HepG2 (cell line): Measurements from ENCODE around the gene WDR48. TPM values are rescaled to one million over a fixed set of nuclear protein-coding genes. Genes with fewer than 3 reads are reported as not detected.

Experiments used
- ATAC-seq: fragments of 200-7000 bp; cut with Tn5 transposase; 3 replicates; pipeline ENCODE4 v1.9.1; 2020; ENCODE audit warnings: mild to moderate bottlenecking, moderate library complexity
- BruUV-seq: library from RNA; stranded (reverse); fragments of 400-500 nt; replicated peaks from 2 replicates; lab custom pipeline; 2021; lab: Mats Ljungman, UMichigan
- CTCF ChIA-PET: fragments of 300-600 bp; formaldehyde crosslinking; extraction: SDS; loops from one replicate; lab custom pipeline; 2021; ENCODE audit warnings: low total read pairs, inconsistent platforms, low intra/inter-chr PET ratio; lab: Yijun Ruan, JAX
- POLR2A ChIA-PET: fragments of 350-600 bp; sonication (Branson Sonifier 250); formaldehyde crosslinking; loops from one replicate; lab custom pipeline; 2020; ENCODE audit warnings: antibody characterized with exemption, inconsistent platforms; lab: Yijun Ruan, JAX
- DNase-seq: peaks from one replicate; pipeline ENCODE4 v3.0.0-alpha.2; 2015; ENCODE audit warnings: low spot score
- FAIRE-seq: peaks from 3 replicates; lab custom pipeline; 2011; peaks lifted over from hg19 to GRCh38; lab: Jason Lieb, UNC
- H2AFZ ChIP-seq: one replicate; pipeline ENCODE4 v1.6.1; 2011; ENCODE audit warnings: low read length, inconsistent platforms
- H3K27ac ChIP-seq: fragments of 300-600 bp; 3 replicates; pipeline ENCODE4 v1.8.0; 2011; ENCODE audit warnings: mixed run types, mild to moderate bottlenecking, mixed read lengths, low read length, inconsistent platforms; ENCODE audit not compliant: insufficient read depth; ENCODE audit errors: extremely low read length
- H3K27me3 ChIP-seq, 2 experiments: fragments of 200-600 bp in 1 of 2; 2 replicates in 1 of 2; 3 replicates in 1 of 2; pipeline versions ENCODE4 v1.6.0 to v1.8.0; 2011; ENCODE audit warnings: low read length in 2 of 2, mild to moderate bottlenecking in 2 of 2, moderate library complexity in 2 of 2, inconsistent platforms in 1 of 2; ENCODE audit not compliant: insufficient read depth in 2 of 2, control insufficient read depth in 1 of 2
- H3K36me3 ChIP-seq, 2 experiments: fragments of 200-600 bp in 1 of 2; replicated peaks in 1 of 2; 2 replicates in 1 of 2; 3 replicates in 1 of 2; pipeline versions ENCODE4 v1.5.1 to v1.8.0; 2011; ENCODE audit warnings: low read length in 2 of 2, inconsistent platforms in 1 of 2; ENCODE audit not compliant: insufficient read depth in 2 of 2, control insufficient read depth in 1 of 2
- H3K4me1 ChIP-seq: 2 replicates; pipeline ENCODE4 v1.5.1; 2012; ENCODE audit warnings: low read length, inconsistent platforms; ENCODE audit not compliant: insufficient read depth
- H3K4me2 ChIP-seq: 2 replicates; pipeline ENCODE4 v1.6.0; 2011; ENCODE audit warnings: low read depth, low read length, inconsistent platforms
- H3K4me3 ChIP-seq, 3 experiments: fragments of 200-600 bp in 1 of 3; sonication (generic), shearing (Covaris generic) in 1 of 3; replicated peaks in 1 of 3; 2 replicates each; pipeline ENCODE4 v1.5.1; 2011 to 2016; ENCODE audit warnings: low read length in 3 of 3, inconsistent platforms in 2 of 3, low read depth in 2 of 3, mild to moderate bottlenecking in 2 of 3, control low read depth in 1 of 3, mixed read lengths in 1 of 3; ENCODE audit not compliant: insufficient read depth in 1 of 3
- H3K79me2 ChIP-seq: one replicate; pipeline ENCODE4 v1.6.1; 2011; ENCODE audit warnings: low read length, inconsistent platforms; ENCODE audit not compliant: insufficient read depth
- H3K9ac ChIP-seq: 2 replicates; pipeline ENCODE4 v1.6.0; 2011; ENCODE audit warnings: mild to moderate bottlenecking, low read depth, low read length, inconsistent platforms; ENCODE audit not compliant: insufficient read depth
- H3K9me3 ChIP-seq: 2 replicates; pipeline ENCODE4 v1.5.1; 2012; ENCODE audit warnings: mild to moderate bottlenecking, low read length
- H4K20me1 ChIP-seq: 2 replicates; pipeline ENCODE4 v1.6.0; 2011; ENCODE audit warnings: inconsistent platforms, mild to moderate bottlenecking, low read length, moderate library complexity; ENCODE audit not compliant: insufficient read depth
- GPN1 ChIP-seq: sonication (generic); formaldehyde crosslinking; IDR thresholded peaks from 2 replicates; pipeline ENCODE4 v1.5.1; 2020; ENCODE audit warnings: missing genetic modification reagents, borderline replicate concordance
- GTF2F1 ChIP-seq: fragments of 150-350 bp; IDR thresholded peaks from 2 replicates; pipeline ENCODE4 v1.6.1; 2014; ENCODE audit warnings: low read length
- SMAD1 ChIP-seq: sonication (generic); formaldehyde crosslinking; IDR thresholded peaks from 2 replicates; pipeline ENCODE4 v1.4.0; 2020; ENCODE audit warnings: missing genetic modification reagents, low read depth, mild to moderate bottlenecking, borderline replicate concordance
- ZMYM3 ChIP-seq: sonication (generic); formaldehyde crosslinking; IDR thresholded peaks from 2 replicates; pipeline ENCODE4 v1.5.1; 2020; ENCODE audit warnings: mild to moderate bottlenecking, missing genetic modification reagents
- ZNF660 ChIP-seq: sonication (generic); formaldehyde crosslinking; IDR thresholded peaks from 2 replicates; pipeline ENCODE4 v1.5.1; 2020; ENCODE audit warnings: mild to moderate bottlenecking, low read depth, missing genetic modification reagents, borderline replicate concordance
- in situ Hi-C: cut with HindIII; loops from 2 replicates; pipeline ENCODE4 v1.10.0; 2017; ENCODE audit warnings: low pct_unique_long_range_greater_than_20kb; ENCODE audit not compliant: extremely low pct_ligation_motif_present
- intact Hi-C: fragments of 100-400 bp; cut with micrococcal nuclease; formaldehyde crosslinking; loops from one replicate; pipeline ENCODE4 v1.10.0; 2022; ENCODE audit not compliant: unreplicated experiment
- polyA plus RNA-seq, 8 experiments: library from polyadenylated mRNA; depleted of rRNA in 3 of 8; stranded (reverse) in 7 of 8; unstranded in 1 of 8; fragments of >200 nt; fragmentation: Illumina TruSeq in 4 of 8; extraction: Trizol in 4 of 8; gene quantifications; 2 replicates each; pipeline versions ENCODE4 v1.2.1 to v1.2.3, GENCODE V29; 2011 to 2016; ENCODE audit warnings: low read depth in 4 of 8, missing spikeins in 1 of 8, mixed read lengths in 1 of 8; ENCODE audit not compliant: insufficient read depth in 1 of 8
- total RNA-seq, 5 experiments: library from RNA; depleted of rRNA; stranded (reverse); fragments of >200 nt; fragmentation: Illumina TruSeq; extraction: Trizol; gene quantifications; 2 replicates each; pipeline ENCODE4 v1.2.3, GENCODE V29; 2016; ENCODE audit warnings: low read depth in 1 of 5
- TF ChIP-seq, protein P1 (sequence below): sonication (generic); formaldehyde crosslinking; IDR thresholded peaks from 2 replicates; pipeline ENCODE4 v1.8.1; 2023; ENCODE audit warnings: missing genetic modification reagents, inconsistent platforms, borderline replicate concordance
- TF ChIP-seq, protein P2 (sequence below): sonication (generic); formaldehyde crosslinking; IDR thresholded peaks from 2 replicates; pipeline ENCODE4 v1.5.0; 2020; ENCODE audit warnings: mild to moderate bottlenecking, low read depth, missing genetic modification reagents, borderline replicate concordance
- TF ChIP-seq, protein P3 (sequence below): sonication (generic); formaldehyde crosslinking; IDR thresholded peaks from 2 replicates; pipeline ENCODE4 v1.9.0; 2021; ENCODE audit warnings: missing genetic modification reagents, mild to moderate bottlenecking, borderline replicate concordance
- TF ChIP-seq, protein P4 (sequence below): sonication (generic); formaldehyde crosslinking; IDR thresholded peaks from 2 replicates; pipeline ENCODE4 v1.4.0; 2020; ENCODE audit warnings: mild to moderate bottlenecking, missing genetic modification reagents
- TF ChIP-seq, protein P5 (sequence below): sonication (generic); formaldehyde crosslinking; IDR thresholded peaks from 2 replicates; pipeline ENCODE4 v1.4.0; 2020; ENCODE audit warnings: missing genetic modification reagents

Gene WDR48
- total and polyA plus RNA-seq, 2 of the 13 experiments (the other 11 are each of a cell fraction or from before 2014, with no cell fraction given), result 29.2 to 31.2 TPM

DNA sequence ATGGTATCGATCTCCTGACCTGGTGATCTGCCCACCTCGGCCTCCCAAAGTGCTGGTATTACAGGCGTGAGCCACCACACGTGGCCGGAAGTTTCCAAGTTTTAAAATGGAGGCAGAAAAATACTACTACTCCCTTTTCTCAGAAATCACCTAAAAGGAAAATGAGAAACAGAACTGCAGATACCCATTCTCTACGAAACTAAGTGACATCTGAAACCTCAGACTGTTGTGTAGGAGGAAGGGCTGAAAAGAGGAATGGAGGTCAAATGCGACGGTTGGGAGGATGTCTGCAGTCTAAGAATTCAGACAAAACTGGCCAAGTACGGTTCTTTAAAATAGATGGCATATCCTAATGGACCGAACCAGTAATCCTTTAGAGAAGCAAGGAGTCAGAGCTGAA lies 24.1 kb downstream of the WDR48 start (continued):
- TF ChIP-seq, protein P1, sequence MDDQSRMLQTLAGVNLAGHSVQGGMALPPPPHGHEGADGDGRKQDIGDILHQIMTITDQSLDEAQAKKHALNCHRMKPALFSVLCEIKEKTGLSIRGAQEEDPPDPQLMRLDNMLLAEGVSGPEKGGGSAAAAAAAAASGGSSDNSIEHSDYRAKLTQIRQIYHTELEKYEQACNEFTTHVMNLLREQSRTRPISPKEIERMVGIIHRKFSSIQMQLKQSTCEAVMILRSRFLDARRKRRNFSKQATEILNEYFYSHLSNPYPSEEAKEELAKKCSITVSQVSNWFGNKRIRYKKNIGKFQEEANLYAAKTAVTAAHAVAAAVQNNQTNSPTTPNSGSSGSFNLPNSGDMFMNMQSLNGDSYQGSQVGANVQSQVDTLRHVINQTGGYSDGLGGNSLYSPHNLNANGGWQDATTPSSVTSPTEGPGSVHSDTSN (CRISPR knock-in tag), result no peak

DNA sequence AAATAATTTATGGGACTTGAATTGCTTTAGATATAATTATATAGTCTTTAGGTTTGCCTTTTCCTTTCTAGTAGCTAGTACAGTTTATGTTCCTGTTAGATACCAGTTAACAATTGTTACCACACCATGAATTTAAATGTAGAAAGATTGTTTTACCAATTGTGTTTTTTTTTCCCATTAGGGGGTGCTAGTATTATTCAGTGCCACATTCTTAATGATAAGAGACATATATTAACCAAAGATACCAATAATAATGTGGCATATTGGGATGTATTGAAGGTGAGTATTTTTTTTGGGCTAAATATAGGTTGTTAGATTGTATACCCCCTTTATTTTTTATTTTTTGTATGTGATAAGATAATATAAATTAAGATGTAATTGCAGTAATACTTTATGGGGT lies 27.7 kb downstream of the WDR48 start:
- Histone ChIP-seq H3K27ac (no peak overlapping the region), H3K4me1 (no peaks in the 10 kb centered on the region), H3K4me2 (no peak overlapping the region), H3K4me3 (no peak overlapping the region), H3K27me3 (no peaks in the 10 kb centered on the region), H3K9me3 (no peaks in the 10 kb centered on the region), H3K36me3 (peaks cover 12 to 46% of the 10 kb centered on the region in 2 experiments), H3K9ac (no peak overlapping the region), H2AFZ (no peak overlapping the region), H3K79me2 (no peaks in the 10 kb centered on the region), H4K20me1 (no peaks in the 10 kb centered on the region)
- in situ Hi-C loops, result no loop called here
- DNase-seq (no peak), FAIRE-seq (no peak), ATAC-seq (no peak)
- CTCF ChIA-PET, result no interaction called here
- POLR2A ChIA-PET, result no interaction called here
- no TSS peak for BruUV-seq
- intact Hi-C loops, result no loop called here
- TF ChIP-seq ZMYM3 (no peak), SMAD1 (no peak), GPN1 (no peak), GTF2F1 (no peak), ZNF660 (CRISPR knock-in tag) (no peak)
- TF ChIP-seq, protein P2, sequence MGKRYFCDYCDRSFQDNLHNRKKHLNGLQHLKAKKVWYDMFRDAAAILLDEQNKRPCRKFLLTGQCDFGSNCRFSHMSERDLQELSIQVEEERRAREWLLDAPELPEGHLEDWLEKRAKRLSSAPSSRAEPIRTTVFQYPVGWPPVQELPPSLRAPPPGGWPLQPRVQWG (CRISPR knock-in tag), result no peak
- TF ChIP-seq, protein P3, sequence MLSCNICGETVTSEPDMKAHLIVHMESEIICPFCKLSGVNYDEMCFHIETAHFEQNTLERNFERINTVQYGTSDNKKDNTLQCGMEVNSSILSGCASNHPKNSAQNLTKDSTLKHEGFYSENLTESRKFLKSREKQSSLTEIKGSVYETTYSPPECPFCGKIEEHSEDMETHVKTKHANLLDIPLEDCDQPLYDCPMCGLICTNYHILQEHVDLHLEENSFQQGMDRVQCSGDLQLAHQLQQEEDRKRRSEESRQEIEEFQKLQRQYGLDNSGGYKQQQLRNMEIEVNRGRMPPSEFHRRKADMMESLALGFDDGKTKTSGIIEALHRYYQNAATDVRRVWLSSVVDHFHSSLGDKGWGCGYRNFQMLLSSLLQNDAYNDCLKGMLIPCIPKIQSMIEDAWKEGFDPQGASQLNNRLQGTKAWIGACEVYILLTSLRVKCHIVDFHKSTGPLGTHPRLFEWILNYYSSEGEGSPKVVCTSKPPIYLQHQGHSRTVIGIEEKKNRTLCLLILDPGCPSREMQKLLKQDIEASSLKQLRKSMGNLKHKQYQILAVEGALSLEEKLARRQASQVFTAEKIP (CRISPR knock-in tag), result no peak
- TF ChIP-seq, protein P4, sequence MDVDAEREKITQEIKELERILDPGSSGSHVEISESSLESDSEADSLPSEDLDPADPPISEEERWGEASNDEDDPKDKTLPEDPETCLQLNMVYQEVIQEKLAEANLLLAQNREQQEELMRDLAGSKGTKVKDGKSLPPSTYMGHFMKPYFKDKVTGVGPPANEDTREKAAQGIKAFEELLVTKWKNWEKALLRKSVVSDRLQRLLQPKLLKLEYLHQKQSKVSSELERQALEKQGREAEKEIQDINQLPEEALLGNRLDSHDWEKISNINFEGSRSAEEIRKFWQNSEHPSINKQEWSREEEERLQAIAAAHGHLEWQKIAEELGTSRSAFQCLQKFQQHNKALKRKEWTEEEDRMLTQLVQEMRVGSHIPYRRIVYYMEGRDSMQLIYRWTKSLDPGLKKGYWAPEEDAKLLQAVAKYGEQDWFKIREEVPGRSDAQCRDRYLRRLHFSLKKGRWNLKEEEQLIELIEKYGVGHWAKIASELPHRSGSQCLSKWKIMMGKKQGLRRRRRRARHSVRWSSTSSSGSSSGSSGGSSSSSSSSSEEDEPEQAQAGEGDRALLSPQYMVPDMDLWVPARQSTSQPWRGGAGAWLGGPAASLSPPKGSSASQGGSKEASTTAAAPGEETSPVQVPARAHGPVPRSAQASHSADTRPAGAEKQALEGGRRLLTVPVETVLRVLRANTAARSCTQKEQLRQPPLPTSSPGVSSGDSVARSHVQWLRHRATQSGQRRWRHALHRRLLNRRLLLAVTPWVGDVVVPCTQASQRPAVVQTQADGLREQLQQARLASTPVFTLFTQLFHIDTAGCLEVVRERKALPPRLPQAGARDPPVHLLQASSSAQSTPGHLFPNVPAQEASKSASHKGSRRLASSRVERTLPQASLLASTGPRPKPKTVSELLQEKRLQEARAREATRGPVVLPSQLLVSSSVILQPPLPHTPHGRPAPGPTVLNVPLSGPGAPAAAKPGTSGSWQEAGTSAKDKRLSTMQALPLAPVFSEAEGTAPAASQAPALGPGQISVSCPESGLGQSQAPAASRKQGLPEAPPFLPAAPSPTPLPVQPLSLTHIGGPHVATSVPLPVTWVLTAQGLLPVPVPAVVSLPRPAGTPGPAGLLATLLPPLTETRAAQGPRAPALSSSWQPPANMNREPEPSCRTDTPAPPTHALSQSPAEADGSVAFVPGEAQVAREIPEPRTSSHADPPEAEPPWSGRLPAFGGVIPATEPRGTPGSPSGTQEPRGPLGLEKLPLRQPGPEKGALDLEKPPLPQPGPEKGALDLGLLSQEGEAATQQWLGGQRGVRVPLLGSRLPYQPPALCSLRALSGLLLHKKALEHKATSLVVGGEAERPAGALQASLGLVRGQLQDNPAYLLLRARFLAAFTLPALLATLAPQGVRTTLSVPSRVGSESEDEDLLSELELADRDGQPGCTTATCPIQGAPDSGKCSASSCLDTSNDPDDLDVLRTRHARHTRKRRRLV (CRISPR knock-in tag), result no peak
- TF ChIP-seq, protein P5, sequence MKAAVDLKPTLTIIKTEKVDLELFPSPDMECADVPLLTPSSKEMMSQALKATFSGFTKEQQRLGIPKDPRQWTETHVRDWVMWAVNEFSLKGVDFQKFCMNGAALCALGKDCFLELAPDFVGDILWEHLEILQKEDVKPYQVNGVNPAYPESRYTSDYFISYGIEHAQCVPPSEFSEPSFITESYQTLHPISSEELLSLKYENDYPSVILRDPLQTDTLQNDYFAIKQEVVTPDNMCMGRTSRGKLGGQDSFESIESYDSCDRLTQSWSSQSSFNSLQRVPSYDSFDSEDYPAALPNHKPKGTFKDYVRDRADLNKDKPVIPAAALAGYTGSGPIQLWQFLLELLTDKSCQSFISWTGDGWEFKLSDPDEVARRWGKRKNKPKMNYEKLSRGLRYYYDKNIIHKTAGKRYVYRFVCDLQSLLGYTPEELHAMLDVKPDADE (CRISPR knock-in tag), result no peak
